Activated CD4-positive, alpha-beta memory T cell treated with anti-CD3 and anti-CD28 coated beads, Interleukin-2, amount 10 ng/mL, durations not matched to agents 7 days and 5 days (primary cell): ENCODE measurements around the gene CFAP43. TPM values are rescaled to one million over a fixed set of nuclear protein-coding genes. Genes with fewer than 3 reads are reported as not detected.
A peak's percentile ranks its signal among the peaks of the same experiment; 100 is the strongest.
"Not testable (repeated sequence)": the region's sequence is repeated elsewhere in the genome, so short reads cannot be mapped to it uniquely, and the experiment has no call there.

Experiments used
- CTCF ChIA-PET: fragments of 350-600 bp; sonication (Branson Sonifier 250); formaldehyde crosslinking; loops from one replicate; lab custom pipeline; 2021; ENCODE audit warnings: antibody characterized with exemption, inconsistent platforms; lab: Charles Lee
- POLR2A ChIA-PET: fragments of 350-600 bp; sonication (Branson Sonifier 250); formaldehyde crosslinking; loops from one replicate; lab custom pipeline; 2021; ENCODE audit warnings: antibody characterized with exemption; lab: Charles Lee
- DNase-seq: peaks from one replicate; pipeline ENCODE4 v3.0.0-alpha.2; 2020
- H3K27ac Mint-ChIP-seq: one replicate; pipeline ENCODE4 v1.8.0; 2021; ENCODE audit warnings: mild to moderate bottlenecking, mixed read lengths
- H3K27me3 Mint-ChIP-seq: one replicate; pipeline ENCODE4 v1.8.0; 2021; ENCODE audit warnings: mixed read lengths
- H3K36me3 Mint-ChIP-seq: one replicate; pipeline ENCODE4 v1.8.0; 2021; ENCODE audit warnings: low read depth, mixed read lengths
- H3K4me1 Mint-ChIP-seq: one replicate; pipeline ENCODE4 v1.8.0; 2021; ENCODE audit warnings: mixed read lengths
- H3K4me3 Mint-ChIP-seq: one replicate; pipeline ENCODE4 v1.8.0; 2021; ENCODE audit warnings: mild to moderate bottlenecking, mixed read lengths
- H3K9me3 Mint-ChIP-seq: one replicate; pipeline ENCODE4 v1.8.0; 2021; ENCODE audit warnings: mixed read lengths
- total RNA-seq, 2 experiments: library from RNA; stranded (reverse); gene quantifications; one replicate each; pipeline ENCODE4 v1.2.3, GENCODE V29; 2021

Gene CFAP43
- total RNA-seq, 2 experiments from 2014 or later = 0.18 to 0.25 TPM

GRCh38 chr10:104256335-104256961, 24.3 kb upstream of the CFAP43 start:
- CTCF ChIA-PET = interaction anchor here (0.7 to 8.1 kb wide), 2 partner anchors 17 to 400 kb away, joined by 3 to 61 read pairs; no protein-coding TSS in a partner anchor
- no peak for DNase-seq

DNA sequence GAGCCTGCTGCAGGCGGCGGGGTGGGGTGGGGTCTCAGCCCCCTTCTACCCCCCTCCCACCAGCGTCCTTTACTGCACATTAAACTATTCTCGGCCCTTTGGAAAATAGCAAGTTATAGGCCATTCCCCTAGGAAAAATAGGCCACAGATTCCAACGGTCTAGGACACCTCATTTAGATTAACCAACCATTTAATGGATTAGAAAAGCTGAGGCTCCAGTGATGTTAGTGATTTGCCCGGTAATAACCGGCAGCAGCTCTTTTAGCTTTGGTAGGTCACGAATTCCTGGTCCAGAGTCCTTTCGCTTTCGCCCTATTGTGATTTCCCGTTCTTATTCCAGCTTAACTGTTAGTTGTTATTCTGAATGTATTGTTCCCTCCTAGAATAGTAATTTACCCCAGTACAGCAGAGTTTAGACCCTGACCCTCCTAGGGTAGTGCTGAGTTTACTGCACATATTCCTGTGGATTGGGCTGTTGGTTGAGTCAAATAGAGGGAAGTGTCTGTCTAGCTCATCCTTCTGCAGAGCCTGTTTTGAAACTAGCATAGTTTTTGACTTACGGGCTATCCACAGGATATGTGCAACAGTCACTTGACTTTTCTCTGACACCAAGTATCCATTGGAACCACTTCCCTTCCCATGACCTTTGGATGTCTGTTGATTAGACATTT, 23.3 kb upstream of the CFAP43 start:
- H3K9me3 Mint-ChIP-seq = no peaks in the 10 kb centered on the region
- H3K27me3 Mint-ChIP-seq = peaks cover 7% of the 10 kb centered on the region
- H3K27ac Mint-ChIP-seq = peak overlapping the region; percentile 86
- no peak for DNase-seq
- peaks cover 56% of the 10 kb centered on the region for H3K4me1 Mint-ChIP-seq
- H3K4me3 Mint-ChIP-seq = peak overlapping the region; percentile 97
- CTCF ChIA-PET = interaction anchor here (0.9 to 8.1 kb wide), 7 partner anchors 8 to 133 kb away, joined by 3 to 61 read pairs (median 8); partner anchors contain the start of gene SFR1
- peaks cover 48% of the 10 kb centered on the region for H3K36me3 Mint-ChIP-seq
- POLR2A ChIA-PET = interaction anchor here (0.6 to 6.5 kb wide), 13 partner anchors 8 to 368 kb away, joined by 3 to 62 read pairs (median 4); partner anchors contain the start of genes CFAP43, GSTO2, ITPRIP and SFR1

More at GRCh38 chr10:104256335-104256961, 24.3 kb upstream of the CFAP43 start:
- Mint-ChIP-seq H3K4me1 (peaks cover 66% of the 10 kb centered on the region), H3K36me3 (peaks cover 58% of the 10 kb centered on the region), H3K27me3 (peaks cover under 1% of the 10 kb centered on the region), H3K9me3 (no peaks in the 10 kb centered on the region), H3K4me3 (peak overlapping the region; percentile 97), H3K27ac (peak overlapping the region; percentile 86)
- POLR2A ChIA-PET = interaction anchor here (1.0 to 6.5 kb wide), 5 partner anchors 9 to 82 kb away, joined by 3 to 62 read pairs (median 9); partner anchors contain the start of genes GSTO2 and ITPRIP

DNA sequence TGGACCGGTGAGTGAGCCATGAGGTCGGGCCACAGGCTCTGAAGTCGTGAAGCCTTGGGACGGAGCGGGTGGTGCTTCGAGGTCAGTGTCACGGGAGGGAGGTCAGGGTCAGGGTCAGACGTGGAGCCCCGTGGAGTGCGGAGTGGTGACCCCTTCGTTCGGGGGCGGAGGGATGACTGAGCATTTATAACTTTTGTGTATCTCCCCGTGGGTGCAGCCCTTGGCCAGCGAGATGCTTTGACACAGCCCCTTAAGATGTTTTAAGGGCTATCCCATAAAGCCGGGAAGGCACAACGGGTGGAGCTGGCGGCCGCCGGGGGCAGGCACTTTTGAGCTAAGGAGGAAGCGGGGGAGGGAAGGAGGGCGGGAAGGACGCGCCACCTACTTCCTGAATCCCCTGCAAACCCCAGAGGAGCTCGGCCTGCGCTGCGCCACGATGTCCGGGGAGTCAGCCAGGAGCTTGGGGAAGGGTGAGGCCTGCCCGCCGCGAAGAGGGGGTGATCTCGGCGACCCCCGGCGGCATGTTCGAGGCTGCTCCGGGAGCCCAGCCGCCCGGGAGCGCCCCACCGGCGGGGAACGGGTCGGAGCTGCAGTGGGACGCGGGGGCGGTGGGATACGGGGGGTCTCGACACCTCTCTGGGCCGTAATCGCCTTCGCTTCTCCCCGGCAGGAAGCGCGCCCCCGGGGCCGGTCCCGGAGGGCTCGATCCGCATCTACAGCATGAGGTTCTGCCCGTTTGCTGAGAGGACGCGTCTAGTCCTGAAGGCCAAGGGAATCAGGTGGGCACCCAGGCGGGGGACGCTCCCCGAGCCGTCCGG, 22.5 kb upstream of the CFAP43 start, which contains the start of gene GSTO1:
Gene GSTO1 (plus strand): TSS at position 400 of the 818 bp plus-strand sequence. CDS start 37 bp downstream, at position 437.
- Mint-ChIP-seq H3K4me1 (peaks cover 50% of the 10 kb centered on the region), H3K27me3 (peaks cover 14% of the 10 kb centered on the region), H3K4me3 (peak within 1 kb of the TSS; percentile 97), H3K27ac (peak within 1 kb of the TSS; percentile 92), H3K36me3 (peaks cover 41% of the 10 kb centered on the region), H3K9me3 (no peaks in the 10 kb centered on the region)
- POLR2A ChIA-PET = interaction anchor here (0.6 to 6.5 kb wide), 15 partner anchors 7 to 367 kb away, joined by 3 to 62 read pairs (median 4); partner anchors contain the start of genes CFAP43, GSTO2, ITPRIP and SFR1
- CTCF ChIA-PET = interaction anchor here (0.9 to 8.1 kb wide), 10 partner anchors 9 to 133 kb away, joined by 3 to 61 read pairs (median 6); partner anchors contain the start of genes CFAP58 and SFR1
- DNase-seq = peak; percentile 62

GRCh38 chr10:104253606-104254410, 21.6 kb upstream of the CFAP43 start:
- ChIA-PET POLR2A (interaction anchor here (0.7 to 6.5 kb wide), 10 partner anchors 9 to 286 kb away, joined by 3 to 62 read pairs (median 5); partner anchors contain the start of genes CFAP43, GSTO2, ITPRIP and SFR1), CTCF (interaction anchor here (0.6 to 8.1 kb wide), 9 partner anchors 10 to 132 kb away, joined by 3 to 61 read pairs (median 5); partner anchors contain the start of genes CFAP58 and SFR1)
- no peak for DNase-seq
- Mint-ChIP-seq H3K9me3 (no peaks in the 10 kb centered on the region), H3K27me3 (peaks cover 18% of the 10 kb centered on the region), H3K4me1 (peaks cover 41% of the 10 kb centered on the region), H3K36me3 (peaks cover 32% of the 10 kb centered on the region), H3K4me3 (peak overlapping the region; percentile 97), H3K27ac (peak overlapping the region; percentile 92)

GRCh38 chr10:104253106-104253505, 20.9 kb upstream of the CFAP43 start:
- ChIA-PET CTCF (interaction anchor here (0.8 to 8.1 kb wide), 4 partner anchors 8 to 101 kb away, joined by 3 to 61 read pairs (median 4); partner anchors contain the start of gene CFAP58), POLR2A (interaction anchor here (0.8 to 6.5 kb wide), 4 partner anchors 8 to 131 kb away, joined by 3 to 62 read pairs (median 20); partner anchors contain the start of genes CFAP43, GSTO2 and SFR1)
- Mint-ChIP-seq H3K9me3 (no peaks in the 10 kb centered on the region), H3K27me3 (peaks cover 23% of the 10 kb centered on the region), H3K27ac (no peak overlapping the region), H3K4me3 (peak overlapping the region; percentile 4), H3K36me3 (peaks cover 25% of the 10 kb centered on the region), H3K4me1 (peaks cover 38% of the 10 kb centered on the region)
- no peak for DNase-seq

- CTCF ChIA-PET = interaction anchor here (0.8 to 8.1 kb wide), 2 partner anchors 9 to 21 kb away, joined by 3 to 61 read pairs; no protein-coding TSS in a partner anchor
- POLR2A ChIA-PET = interaction anchor here (3.3 to 3.5 kb wide), 2 partner anchors 20 to 130 kb away, joined by 16 to 24 read pairs; partner anchors contain the start of genes CFAP43 and SFR1
- H3K27me3 Mint-ChIP-seq = peaks cover 23% of the 10 kb centered on the region
- peaks cover 21% of the 10 kb centered on the region for H3K36me3 Mint-ChIP-seq
- H3K4me1 Mint-ChIP-seq = peaks cover 40% of the 10 kb centered on the region
- H3K4me3 Mint-ChIP-seq = no peak overlapping the region
- no peak overlapping the region for H3K27ac Mint-ChIP-seq
- H3K9me3 Mint-ChIP-seq = no peaks in the 10 kb centered on the region
- no peak for DNase-seq
Measured at GRCh38 chr10:104252368-104252767, 20.2 kb upstream of the CFAP43 start.

- Mint-ChIP-seq H3K36me3 (peaks cover 18% of the 10 kb centered on the region), H3K4me3 (no peak overlapping the region), H3K9me3 (peaks cover 5% of the 10 kb centered on the region), H3K4me1 (peaks cover 42% of the 10 kb centered on the region), H3K27ac (no peak overlapping the region), H3K27me3 (peaks cover 23% of the 10 kb centered on the region)
- ChIA-PET POLR2A (no interaction called here), CTCF (no interaction called here)
- DNase-seq = no peak
Measured at GRCh38 chr10:104251443-104251842, 19.3 kb upstream of the CFAP43 start.

DNA sequence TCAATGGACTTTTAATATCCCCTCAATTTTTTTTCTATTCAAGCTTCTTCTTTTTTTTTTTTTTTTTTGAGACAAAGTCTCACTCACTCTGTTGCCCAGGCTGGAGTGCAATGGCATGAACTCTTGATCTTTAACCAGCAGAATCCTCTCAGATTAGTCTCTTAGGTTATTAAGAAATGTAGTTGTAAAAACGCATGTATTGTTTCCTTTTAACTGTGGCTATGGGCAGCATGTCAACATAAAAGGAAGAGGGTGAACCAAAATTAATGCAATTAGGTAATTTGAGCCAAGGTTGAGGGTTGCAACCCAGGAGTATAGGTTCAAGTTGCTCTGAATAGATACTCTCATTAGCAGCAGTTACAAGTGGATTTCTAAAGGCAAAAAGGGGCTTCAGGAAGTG, 18.2 kb upstream of the CFAP43 start:
- H3K9me3 Mint-ChIP-seq = peaks cover 5% of the 10 kb centered on the region
- peaks cover 39% of the 10 kb centered on the region for H3K4me1 Mint-ChIP-seq
- ChIA-PET POLR2A (no interaction called here), CTCF (no interaction called here)
- no peak overlapping the region for H3K4me3 Mint-ChIP-seq
- peaks cover 12% of the 10 kb centered on the region for H3K36me3 Mint-ChIP-seq
- DNase-seq = no peak
- peaks cover 23% of the 10 kb centered on the region for H3K27me3 Mint-ChIP-seq
- H3K27ac Mint-ChIP-seq = no peak overlapping the region

DNA sequence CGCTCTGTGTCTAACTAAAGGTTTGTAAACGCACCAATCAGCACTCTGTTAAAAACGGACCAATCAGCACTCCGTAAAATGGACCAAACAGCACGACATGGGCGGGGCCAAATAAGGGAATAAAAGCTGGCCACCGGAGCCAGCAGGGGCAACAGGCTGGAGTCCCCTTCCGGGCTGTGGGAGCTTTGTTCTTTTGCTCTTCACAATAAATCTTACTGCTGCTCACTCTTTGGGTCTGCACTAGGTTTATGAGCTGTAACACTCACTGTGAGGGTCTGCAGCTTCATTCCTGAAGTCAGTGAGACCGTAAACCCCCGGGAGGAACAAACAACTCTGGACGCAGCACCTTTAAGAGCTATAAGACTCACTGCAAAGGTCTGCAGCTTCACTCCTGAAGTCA, 16.8 kb upstream of the CFAP43 start:
- POLR2A ChIA-PET = interaction anchor here (1.0 to 2.7 kb wide), 3 partner anchors 17 to 26 kb away, joined by 4 to 8 read pairs (median 6); partner anchors contain the start of genes CFAP43 and GSTO2
- H3K9me3 Mint-ChIP-seq = not testable (repeated sequence)

GRCh38 chr10:104247513-104248146, 15.5 kb upstream of the CFAP43 start:
- H3K9me3 Mint-ChIP-seq = peaks cover 7% of the 10 kb centered on the region
- H3K4me1 Mint-ChIP-seq = peaks cover 26% of the 10 kb centered on the region
- ChIA-PET CTCF (interaction anchor here (1.8 to 2.0 kb wide), 2 partner anchors 27 to 44 kb away, joined by 6 to 13 read pairs; no protein-coding TSS in a partner anchor), POLR2A (interaction anchor here (0.8 to 2.7 kb wide), 8 partner anchors 8 to 27 kb away, joined by 3 to 11 read pairs (median 5); partner anchors contain the start of genes CFAP43 and GSTO2)
- H3K27me3 Mint-ChIP-seq = peaks cover 27% of the 10 kb centered on the region
- DNase-seq = no peak
- peaks cover 9% of the 10 kb centered on the region for H3K36me3 Mint-ChIP-seq
- H3K4me3 Mint-ChIP-seq = peak overlapping the region; percentile 25
- H3K27ac Mint-ChIP-seq = peak overlapping the region; percentile 82

More for the DNA sequence above, 16.8 kb upstream of the CFAP43 start:
- H3K27ac Mint-ChIP-seq, H3K4me3 Mint-ChIP-seq, DNase-seq: not testable (repeated sequence)
- H3K36me3 Mint-ChIP-seq = peaks cover 12% of the 10 kb centered on the region
- peaks cover 33% of the 10 kb centered on the region for H3K4me1 Mint-ChIP-seq
- CTCF ChIA-PET = interaction anchor here (2.0 kb wide), 1 partner anchor 43 kb away, joined by 6 read pairs; no protein-coding TSS in a partner anchor
- peaks cover 23% of the 10 kb centered on the region for H3K27me3 Mint-ChIP-seq
